ENCODE data around the gene GRID2.

DNA sequence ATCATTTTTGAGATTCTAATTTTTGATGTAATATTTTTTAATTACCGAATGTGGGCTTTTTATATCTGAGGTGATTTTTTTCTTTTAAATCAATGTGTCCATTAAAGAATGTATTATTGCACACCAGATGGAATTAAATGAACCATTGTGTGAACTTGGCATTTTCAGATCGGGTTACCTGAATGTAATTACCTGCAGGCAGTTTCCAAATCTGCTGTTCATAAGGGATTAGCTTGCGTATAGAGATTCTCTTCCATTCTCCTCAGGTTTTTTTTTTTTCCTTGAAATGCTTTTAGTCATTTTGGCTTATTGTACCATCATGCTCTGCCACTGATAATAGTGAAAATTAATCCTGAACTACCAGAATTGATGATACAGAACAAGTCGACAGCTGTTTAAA lies 1013.3 kb downstream of the GRID2 start:
- TF ChIP-seq, protein P1, sequence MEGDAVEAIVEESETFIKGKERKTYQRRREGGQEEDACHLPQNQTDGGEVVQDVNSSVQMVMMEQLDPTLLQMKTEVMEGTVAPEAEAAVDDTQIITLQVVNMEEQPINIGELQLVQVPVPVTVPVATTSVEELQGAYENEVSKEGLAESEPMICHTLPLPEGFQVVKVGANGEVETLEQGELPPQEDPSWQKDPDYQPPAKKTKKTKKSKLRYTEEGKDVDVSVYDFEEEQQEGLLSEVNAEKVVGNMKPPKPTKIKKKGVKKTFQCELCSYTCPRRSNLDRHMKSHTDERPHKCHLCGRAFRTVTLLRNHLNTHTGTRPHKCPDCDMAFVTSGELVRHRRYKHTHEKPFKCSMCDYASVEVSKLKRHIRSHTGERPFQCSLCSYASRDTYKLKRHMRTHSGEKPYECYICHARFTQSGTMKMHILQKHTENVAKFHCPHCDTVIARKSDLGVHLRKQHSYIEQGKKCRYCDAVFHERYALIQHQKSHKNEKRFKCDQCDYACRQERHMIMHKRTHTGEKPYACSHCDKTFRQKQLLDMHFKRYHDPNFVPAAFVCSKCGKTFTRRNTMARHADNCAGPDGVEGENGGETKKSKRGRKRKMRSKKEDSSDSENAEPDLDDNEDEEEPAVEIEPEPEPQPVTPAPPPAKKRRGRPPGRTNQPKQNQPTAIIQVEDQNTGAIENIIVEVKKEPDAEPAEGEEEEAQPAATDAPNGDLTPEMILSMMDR (IDR thresholded peaks at IDR 0.05): no peak
- no peak for TF ChIP-seq POLR2A (IDR thresholded peaks at IDR 0.05)
